NCI-H2196 (cell line): ENCODE measurements around the gene FAM200A.
"Not testable (repeated sequence)": the region's sequence is repeated elsewhere in the genome, so short reads cannot be mapped to it uniquely, and the experiment has no call there.

Experiments used
- DNase-seq: peaks from one replicate; lab custom pipeline; 2025; ENCODE audit not compliant: unreplicated experiment; lab: John Stamatoyannopoulos, UW

The FAM200A gene

DNA sequence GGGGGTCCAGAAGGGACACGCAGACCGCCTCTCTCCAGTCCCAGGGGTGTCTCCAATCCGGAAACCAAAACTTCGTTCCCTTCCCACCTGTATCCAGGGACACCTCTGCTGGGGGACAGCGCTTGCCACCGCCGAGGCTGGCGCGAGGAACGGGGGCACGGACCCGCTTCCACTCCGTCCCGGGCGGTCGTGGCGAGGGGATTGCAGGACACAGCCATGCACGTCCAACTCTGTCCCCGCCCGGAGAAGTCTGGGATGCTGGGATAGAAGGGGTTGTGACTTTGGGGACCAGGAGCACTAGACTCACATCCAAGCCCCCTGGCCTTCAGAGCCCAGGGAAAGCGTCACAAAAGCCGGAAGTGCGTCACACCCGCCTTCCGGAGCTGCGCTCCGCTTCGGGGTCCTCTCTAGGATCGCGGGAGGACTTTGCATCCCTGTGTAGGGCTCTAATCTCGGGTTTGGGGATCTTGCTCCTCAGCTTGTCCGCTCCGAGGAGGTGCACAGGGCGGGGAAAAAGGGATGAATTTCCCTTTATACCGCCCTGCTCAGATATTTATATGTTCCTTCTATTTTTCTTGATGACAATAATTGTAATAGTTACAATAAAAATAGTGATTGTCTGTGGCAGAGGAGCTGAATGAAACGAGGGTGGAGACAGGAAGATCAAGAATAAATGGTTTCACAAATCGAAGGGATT is at the start of gene FAM200A:
FAM200A (minus strand) TSS at position 348 of the 697 bp plus-strand sequence. CDS start 3,707 bp downstream, outside the sequence.
- DNase-seq: peak; percentile 96

DNA sequence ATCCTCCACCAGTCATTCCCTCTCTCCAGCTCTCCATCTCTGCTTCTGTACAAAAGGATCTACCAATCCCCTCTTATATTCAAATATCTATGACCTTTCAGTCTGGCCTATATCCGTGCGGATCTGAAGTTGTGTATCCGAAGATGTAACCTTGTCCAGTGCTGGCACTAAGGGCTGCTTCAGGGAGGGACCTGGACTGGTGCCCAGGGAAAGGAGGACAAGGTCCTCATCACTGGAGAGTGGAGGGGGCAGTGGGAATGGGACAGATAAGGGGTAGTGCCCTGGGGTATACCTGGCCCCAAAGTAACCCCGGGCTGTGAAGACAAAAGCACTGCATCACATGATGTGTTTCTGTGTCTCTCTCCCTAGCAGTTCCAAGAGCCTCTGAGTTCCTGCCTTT is 47.9 kb upstream of the FAM200A start:
- DNase-seq: no peak

DNA sequence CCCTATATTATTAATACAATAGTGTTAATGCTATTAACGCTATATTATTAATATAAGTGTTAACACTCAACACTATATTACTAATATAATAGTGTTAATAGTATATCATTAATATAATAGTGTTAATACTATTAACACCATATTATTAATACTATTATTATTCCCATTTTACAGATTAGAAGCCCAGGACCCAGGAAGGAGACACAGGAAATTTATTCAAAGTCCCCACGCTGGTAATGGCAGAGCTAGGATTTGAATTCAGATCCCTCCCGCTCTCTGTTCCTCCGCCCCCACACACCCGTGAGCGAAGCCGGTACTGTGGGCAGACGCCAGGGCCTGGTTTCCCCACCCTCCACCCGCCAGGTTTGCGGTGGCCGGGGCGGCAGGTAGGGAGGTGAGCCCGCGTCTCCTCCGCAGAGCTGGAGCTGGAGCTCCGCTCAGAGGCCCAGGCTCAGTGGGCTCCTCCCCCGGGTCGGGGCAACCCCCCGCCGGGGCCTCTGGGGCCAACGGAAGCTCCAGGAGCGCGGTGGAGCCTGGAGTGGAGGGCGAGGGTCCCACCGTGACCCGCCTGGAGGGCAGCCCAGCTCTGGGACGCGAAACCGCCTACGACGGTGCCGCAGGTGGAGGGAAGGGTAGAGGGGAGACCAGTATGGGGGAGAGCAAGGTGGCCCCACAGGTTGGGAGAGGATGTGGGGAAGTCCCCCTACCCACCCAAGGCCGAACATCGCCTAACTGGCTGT is 46.0 kb upstream of the FAM200A start, which contains the start of gene TMEM225B:
TMEM225B (plus strand) TSS at position 506 of the 740 bp plus-strand sequence. CDS start 6,122 bp downstream, outside the sequence.
- DNase-seq: no peak

DNA sequence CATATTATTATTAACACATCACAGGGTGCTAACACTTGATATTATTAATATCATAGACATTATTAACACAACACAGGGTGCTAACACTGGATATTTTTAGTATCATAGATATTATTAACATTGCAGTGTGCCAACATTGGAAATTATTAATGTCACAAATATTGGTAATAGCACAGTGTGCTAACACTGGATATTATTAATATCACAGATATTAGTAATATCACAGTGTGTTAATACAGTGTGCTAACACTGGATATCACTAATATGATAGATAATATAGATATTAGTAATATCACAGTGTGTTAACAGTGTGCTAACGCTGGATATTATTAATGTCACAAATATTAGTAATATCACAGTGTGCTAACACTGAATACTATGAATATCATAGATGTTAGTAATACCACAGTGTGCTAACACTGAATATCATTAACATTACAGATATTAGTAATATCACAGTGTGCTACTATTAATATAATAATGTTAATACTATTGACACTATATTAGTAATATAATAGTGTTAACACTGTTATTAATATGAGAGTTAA is 44.6 kb upstream of the FAM200A start:
- DNase-seq: no peak

DNA sequence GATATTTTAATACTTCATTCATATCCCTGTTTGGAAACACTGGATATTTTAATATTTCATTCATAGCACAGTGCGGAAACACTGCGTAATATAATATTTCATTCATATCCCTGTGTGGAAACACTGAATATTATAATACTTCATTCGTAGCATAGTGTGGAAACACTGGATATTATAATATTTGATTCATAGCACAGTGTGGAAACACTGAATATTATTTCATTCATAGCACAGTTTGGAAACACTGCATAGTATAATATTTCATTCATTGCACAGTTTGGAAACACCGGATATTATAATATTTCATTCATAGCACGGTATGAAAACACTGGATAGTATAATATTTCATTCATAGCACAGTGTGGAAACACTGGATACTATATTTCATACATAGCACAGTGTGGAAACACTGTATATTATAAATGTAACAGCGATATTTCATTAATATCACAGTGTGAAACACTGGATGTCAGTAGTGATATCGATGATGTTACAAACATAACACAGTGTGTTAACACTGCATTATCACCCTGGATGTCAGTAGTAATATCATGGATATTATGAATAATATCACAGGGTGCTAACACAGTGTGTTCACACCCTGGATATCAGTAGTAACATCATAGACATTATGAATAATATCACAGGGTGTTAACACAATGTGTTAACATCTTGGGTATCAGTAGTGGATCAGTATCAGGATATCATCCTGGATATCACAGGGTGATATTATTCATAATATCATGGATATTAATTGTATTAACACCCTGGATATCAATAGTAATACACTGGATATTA is 43.2 kb upstream of the FAM200A start:
- DNase-seq: no peak

DNA sequence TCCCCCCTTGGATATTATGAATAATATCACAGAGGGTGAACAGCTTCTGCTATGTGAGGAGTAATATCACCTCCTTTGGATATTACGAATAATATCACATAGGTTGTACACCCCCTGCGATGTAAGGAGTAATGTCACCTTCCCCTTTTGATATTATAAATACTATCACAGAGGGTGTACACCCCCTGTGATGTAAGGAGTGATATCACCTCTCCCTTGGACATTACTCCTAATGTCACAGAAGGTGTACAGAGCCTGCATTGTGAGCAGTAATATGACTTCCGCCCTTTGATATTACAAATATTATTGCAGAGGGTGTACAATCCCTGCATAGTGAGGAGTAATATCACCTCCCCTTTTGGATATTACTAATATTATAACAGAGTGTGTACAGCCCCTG is 37.0 kb upstream of the FAM200A start:
- no peak for DNase-seq

DNA sequence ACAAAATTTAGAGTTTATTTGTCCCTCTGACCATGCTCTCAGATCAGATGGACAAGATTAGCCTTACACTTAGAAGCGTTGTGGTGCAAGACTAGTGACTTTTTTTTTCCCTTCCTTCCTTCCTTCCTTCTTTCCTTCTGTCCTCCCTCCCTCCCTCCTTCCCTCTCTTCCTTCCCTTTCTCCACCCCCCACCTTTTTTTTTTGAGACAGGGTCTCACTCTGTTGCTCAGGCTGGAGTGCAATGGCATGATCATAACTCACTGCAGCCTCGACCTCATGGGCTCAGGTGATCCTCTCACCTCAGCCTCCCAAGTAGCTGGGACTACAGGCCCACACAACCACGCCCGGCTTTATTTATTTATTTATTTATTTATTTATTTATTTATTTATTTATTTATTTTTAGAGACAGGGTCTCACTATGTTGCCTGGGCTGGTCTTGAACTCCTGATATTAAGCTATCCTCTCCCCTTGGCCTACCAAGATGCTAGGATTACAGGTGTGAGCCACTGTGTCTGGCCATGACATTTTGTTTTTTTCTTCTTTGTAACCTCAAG is 28.9 kb upstream of the FAM200A start:
- DNase-seq: not testable (repeated sequence)

DNA sequence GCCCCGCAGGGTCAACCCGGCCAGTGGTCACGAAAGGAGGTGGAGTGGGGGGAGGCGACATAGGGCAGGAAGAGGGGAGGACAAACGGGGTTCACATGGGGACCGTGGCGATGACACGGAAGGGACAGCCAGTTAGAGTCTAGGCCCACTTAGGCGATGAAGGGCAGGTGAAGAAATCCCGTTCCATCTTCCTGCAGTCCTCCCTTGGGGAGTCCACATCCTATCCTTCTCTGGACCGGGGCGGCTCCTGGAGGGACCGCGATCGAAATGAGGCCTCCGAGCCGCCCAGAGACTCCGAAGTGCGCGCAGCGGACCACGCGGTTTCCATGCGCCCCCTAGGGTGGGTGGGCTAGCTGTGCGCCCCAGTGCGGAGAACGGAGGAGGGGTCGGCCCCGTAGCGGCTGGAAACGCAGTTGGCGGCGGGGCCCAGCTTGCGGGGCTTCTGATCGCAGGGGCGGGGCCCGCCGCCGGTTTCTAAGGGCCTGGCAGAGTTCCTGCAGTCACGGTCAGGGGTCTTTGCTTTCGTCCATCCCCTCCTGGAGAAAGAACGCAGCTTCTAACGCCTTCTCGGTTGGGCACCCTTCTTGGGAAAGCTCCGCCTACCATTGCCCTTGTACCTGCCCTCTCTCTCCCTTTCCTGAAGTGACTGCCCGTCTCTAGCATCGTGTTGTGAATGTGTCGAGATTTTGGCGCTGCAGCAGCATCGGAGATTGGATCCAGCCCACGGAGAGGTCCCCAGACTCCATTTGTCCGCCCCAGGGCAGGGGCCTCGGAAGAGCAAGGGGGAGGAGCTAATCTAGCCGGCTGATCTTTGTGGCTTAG is 28.3 kb upstream of the FAM200A start:
- DNase-seq: no peak

DNA sequence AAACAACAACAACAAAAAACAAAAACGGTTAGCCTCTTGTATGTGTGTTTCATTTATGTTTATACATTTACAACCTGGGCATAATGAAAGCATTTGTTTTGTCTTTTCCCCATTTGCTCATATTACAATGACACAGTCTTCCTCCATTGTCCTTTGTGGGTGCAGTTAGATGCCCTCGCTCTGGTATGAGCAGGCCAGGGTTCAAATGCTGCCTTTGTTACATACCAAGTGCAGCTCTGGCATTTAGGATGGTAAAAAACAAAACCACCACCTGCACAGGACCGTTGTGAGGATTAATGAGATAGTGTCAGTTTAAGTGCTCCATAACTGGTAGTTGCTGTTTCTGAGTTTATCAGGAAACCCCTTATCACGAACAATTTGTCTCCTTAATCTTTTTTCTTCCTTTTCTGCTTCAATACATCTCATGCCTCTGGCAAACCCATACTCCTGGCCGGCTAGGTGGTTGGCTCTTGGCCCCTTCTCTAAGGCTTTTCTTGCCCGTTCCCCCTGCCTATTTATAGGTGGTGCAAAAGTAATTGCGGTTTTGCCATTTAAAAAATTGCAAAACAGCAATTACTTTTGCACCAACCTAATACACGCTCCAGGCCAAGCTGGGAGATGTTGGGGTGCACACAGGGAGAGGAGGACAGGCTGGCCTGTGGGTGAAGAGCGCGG is 27.5 kb upstream of the FAM200A start:
- no peak for DNase-seq

DNA sequence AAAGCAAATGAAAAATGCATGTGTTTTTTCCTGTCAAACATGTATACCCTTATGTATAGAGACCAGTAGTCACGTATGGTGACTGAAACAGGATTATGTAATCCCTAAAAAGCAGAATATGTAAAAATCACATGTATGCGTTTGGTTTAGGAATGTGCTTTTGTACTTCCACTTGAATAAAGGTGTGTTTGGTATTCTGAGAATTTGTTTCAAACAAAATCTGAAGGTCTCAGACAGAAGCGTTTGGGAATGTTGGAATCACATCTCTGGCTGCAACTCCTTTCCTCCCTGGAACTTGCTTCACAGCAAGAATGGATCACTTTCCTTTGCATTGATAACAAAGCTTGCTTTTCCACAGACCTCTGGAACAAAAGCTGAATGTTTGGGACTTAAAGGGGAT is 24.3 kb upstream of the FAM200A start:
- DNase-seq: no peak

DNA sequence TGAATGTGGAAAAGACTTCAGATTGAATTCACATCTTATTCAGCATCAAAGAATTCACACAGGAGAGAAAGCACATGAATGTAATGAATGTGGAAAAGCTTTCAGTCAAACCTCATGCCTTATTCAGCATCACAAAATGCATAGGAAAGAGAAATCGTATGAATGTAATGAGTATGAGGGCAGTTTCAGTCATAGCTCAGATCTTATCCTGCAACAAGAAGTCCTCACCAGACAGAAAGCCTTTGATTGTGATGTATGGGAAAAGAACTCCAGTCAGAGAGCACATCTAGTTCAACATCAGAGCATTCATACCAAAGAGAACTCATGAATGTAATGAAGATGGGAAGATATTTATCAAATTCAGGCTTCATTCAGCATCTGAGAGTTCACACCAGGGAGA is 21.3 kb upstream of the FAM200A start:
- DNase-seq: no peak

DNA sequence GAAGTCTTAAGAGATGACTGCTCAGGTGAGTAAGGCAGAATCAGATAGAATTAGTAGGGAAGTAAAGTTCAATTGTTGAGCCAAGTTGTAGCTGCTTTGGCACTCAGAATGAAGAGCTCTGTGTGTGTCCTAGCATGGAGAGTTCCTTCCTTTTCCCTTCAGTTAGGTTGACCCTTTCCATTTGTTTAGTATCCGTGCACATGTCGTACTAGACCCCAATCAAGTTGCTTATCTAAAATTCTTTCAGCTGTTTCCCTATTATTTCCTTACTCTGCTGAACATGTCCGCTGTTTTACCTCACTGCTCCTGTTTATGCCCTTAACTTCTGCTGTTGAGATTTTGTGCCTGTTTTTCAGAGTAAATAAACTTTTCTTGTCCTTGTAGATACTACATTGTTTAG is 19.9 kb upstream of the FAM200A start:
- no peak for DNase-seq

DNA sequence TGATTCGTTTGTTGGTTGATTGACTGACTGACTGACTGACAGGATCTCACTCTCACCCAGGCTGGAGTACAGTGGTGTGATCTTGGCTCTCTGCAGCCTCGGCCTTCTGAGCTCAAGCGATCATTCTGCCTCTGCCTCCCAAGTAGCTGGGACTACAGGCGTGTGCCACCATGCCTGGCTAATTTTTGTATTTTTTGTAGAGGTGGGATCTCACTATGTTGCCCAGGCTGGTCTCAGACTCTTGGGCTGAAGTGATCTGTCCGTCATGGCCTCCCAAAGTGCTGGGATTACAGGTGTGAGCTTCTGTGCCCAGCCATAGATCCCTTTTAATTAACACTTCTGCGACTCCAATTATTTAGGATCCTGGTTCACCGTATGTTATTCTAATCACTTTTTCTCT is 16.9 kb upstream of the FAM200A start:
- not testable (repeated sequence) for DNase-seq

DNA sequence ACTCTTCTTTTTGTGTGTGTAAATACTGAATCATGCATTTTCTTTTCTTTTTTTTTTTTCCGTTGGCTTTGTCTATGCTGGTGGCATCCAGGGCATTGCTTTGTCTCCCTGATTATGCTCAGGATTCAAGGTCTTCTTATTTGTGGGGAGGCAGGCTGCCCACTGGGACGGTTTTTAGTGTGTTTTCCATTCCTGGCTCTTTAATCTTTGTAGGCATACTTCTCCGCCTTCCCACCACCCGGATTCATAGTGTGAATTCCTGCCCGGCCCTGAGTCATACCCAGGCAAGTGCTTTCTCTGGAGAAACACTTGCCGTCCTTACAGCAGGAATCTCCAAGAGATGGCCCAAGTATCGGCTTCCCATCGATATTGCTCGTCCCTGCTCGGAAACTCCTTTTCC is 11.7 kb upstream of the FAM200A start:
- DNase-seq: no peak

DNA sequence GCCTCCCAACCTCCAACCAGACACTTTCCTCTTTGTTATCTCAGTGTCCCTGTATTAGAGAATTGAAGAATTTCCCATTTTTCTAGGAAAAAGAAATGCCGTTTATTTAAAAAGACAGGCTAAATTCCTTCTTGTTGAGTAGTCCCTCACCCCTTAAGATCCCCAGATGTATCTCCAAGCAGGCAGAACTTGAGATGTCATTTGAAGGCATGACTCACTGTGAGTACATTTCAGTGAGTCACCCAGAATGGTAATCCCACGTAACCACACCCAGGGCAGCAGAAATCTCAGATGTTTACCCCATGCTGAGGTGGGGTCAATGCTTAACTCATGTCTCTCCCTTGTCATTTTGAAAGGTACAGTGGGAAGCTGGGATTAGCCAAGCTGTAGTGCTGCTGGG is 10.9 kb upstream of the FAM200A start:
- no peak for DNase-seq

DNA sequence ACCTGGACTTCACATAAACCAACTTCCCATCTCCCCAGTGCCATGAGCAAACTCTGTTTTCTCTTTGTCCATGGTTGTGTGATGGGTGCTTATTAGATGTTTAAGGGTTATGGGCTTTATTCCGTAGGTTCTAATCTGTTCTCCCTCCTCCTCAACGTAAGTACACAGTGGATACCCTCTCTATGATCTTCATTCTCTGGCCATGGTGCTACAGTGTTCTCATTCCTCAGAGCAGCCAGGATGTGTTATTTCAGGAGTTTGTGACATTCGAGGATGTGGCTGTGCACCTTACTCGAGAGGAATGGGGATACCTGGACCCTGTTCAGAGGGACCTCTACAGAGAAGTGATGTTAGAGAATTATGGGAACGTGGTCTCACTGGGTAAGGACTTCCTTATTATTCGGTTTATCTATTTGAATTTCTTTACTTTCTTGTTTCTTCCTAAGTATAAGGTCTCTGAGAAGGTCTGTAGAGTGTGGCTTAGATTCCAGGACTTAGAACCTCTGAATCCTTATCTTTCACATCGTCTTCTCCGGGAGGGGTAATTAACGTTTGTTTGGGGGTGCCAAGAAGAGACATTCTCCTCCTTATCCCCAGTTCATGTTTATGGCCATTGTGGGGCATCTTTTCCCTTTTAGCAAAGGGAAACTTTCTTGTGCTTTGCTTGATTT is 10.3 kb upstream of the FAM200A start:
- DNase-seq: no peak

DNA sequence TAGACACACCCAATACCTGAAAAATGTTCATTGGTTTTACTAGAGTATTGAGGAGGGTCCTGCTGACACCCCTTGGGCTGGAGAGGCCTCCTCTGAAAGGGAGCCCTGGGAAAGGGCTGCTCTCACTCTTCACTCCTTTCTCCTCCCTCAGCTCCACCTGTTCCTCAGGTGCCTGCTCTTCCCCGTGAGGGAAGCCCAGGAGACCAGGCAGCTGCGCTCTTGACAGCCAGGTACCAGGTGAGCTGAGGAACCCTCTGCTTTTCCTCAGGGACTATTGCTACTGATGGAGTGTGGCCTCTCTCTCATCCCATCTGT is 9.8 kb upstream of the FAM200A start:
- DNase-seq: no peak

DNA sequence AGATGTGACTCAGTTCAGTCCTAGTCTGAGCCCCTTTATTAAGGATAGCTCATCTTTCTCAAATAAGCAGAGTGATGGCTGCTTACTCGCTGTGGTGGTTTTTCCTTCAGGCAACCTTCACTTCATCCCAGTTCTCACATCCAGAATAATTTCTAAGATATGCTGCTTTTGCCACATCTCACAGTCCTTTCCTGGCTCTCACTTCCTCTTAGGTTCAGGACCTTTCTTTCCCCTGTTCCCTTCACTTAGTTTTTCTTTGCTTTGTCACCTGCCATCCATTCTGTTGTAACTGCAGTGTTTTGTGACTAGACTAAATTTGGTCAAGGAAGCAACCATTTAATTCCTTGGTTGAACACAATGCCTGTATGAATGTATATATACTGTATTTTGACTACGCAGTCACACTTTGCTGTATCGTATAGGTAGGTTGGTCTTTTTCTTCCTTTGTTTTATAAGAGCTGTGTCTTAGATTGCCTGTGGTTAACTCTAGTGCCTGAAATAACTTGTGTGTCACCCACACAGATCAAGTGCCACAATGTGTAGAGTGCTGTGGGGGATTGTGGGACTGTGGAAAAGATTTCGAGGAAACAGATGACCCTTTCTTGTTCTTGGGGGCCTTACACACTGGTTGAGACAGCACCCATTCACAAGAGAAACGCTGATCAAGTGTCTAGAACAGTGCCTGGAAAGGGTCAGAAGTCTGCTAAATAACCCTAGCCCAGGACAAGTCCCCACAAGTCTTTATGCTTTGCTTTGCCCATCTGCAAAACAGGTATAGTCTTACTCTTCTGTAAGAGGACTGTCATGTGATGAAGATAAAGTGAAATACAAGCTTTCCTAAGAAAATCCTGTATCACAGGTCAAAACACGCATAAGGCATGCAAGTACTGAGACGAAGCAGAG is 9.2 kb upstream of the FAM200A start:
- no peak for DNase-seq
